ENCODE measurements around the gene LYSMD4.

The LYSMD4 gene

DNA sequence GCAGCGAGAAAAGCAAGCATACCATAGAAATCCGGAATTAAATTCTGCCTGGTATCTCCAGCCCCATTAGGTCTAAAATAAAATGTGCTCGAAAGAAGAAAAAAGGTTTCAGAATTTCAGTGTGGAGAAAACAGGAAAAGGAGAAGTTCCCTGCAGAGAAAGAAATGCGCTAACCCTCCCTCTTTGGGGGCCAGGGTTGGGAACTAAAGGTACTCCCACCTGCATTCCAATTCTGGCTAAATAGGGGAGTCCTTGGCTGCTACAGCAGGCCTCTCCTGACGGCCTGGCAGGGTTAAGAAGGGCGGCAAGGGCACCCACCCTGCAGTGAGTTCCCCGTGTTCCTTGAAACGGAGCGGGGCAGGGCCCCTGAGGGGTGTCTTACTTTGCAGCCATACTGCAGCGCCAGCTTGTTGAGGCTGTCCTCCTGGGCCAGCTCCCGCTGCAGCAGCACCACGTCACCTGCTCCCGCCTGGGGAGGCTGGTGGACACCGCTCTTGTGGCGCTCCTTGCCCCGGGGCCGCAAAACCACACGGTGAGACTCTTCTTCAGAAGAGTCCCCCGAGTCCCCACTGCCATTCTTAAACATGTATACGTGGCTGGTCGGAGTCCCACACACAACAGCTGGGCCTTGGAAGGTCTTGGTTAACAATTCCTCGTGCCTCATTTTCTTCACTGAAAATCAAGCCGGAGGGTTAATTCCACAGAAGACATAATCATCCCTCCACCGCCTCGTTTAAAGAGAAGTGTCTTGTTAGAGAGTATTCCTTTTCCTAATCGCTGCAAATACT lies 1.7 kb downstream of the LYSMD4 start:
- DNase-seq (ENCODE audit: low spot score): no peak
- TF ChIP-seq, protein P1, sequence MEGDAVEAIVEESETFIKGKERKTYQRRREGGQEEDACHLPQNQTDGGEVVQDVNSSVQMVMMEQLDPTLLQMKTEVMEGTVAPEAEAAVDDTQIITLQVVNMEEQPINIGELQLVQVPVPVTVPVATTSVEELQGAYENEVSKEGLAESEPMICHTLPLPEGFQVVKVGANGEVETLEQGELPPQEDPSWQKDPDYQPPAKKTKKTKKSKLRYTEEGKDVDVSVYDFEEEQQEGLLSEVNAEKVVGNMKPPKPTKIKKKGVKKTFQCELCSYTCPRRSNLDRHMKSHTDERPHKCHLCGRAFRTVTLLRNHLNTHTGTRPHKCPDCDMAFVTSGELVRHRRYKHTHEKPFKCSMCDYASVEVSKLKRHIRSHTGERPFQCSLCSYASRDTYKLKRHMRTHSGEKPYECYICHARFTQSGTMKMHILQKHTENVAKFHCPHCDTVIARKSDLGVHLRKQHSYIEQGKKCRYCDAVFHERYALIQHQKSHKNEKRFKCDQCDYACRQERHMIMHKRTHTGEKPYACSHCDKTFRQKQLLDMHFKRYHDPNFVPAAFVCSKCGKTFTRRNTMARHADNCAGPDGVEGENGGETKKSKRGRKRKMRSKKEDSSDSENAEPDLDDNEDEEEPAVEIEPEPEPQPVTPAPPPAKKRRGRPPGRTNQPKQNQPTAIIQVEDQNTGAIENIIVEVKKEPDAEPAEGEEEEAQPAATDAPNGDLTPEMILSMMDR (IDR thresholded peaks at IDR 0.05; ENCODE audit: extremely low read depth, insufficient read depth, missing control alignments): no peak
- in situ Hi-C loops (cut with MboI; ENCODE audit: low pct_unique_long_range_greater_than_20kb, low sequenced_read_pairs, unreplicated experiment): no loop called here

DNA sequence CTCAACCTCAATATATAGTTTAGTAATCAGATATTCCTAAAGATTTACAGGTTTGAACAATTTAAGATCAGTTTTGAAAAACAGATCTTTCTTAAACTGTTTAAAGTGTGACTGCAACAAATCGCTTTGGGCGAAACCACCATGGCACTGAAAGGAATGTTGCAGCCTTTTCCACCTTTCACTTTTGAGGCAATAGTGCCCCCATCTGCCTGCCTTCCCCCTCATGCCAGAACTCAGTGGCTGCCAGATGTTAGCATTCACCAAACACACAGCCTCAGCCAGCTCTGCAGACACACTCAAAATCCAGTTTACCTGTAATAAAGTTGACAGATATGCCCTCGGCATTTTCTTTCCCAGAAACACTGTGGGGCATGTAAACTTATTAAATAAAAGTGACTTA lies 3.3 kb downstream of the LYSMD4 start:
- TF ChIP-seq, protein P1 (IDR thresholded peaks at IDR 0.05; ENCODE audit: extremely low read depth, insufficient read depth, missing control alignments): peak; percentile 58
- no peak for DNase-seq (ENCODE audit: low spot score)
- in situ Hi-C loops (cut with MboI; ENCODE audit: low pct_unique_long_range_greater_than_20kb, low sequenced_read_pairs, unreplicated experiment): no loop called here

DNA sequence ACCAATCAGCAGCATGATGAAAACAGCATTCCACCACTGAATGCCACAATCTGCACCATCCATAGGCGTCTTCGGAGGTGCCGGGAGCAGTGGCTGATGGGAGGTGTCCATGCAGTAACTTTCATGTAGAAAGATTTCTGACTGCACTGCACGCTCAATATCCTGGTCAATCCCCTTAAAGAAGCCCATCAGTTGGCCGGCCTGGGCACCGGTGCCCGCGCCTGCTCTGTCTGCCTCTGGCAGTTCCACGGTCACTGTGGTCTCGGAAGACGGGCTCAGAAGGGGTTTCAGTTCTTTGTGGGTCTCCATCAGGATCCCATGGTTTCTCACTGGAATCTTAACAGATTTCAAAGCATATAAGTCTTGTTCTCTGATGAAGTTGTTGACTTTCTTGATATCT lies 3.9 kb downstream of the LYSMD4 start:
- TF ChIP-seq, protein P1 (IDR thresholded peaks at IDR 0.05; ENCODE audit: extremely low read depth, insufficient read depth, missing control alignments): no peak
- in situ Hi-C loops (cut with MboI; ENCODE audit: low pct_unique_long_range_greater_than_20kb, low sequenced_read_pairs, unreplicated experiment): no loop called here
- no peak for DNase-seq (ENCODE audit: low spot score)

DNA sequence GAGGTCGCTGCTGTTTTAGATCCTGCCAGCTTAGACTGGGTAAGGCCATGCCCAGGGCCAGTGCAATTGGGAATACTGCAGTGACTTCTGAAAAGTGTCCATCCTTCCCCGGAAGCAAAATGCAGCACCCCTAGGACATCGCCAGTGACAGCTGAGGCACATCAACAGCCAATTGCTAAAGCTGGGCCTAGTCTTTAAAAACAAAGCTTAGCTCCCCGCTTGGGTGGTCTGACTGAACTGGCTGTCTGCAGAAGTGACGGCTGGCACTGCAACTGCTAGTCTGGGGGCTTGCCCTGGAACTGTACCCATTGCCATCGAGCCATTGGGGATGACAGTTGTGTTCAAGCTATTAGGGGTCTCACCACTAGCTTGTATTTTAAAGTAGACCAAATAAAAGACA lies 4.3 kb downstream of the LYSMD4 start:
- TF ChIP-seq, protein P1 (IDR thresholded peaks at IDR 0.05; ENCODE audit: extremely low read depth, insufficient read depth, missing control alignments): no peak
- no peak for DNase-seq (ENCODE audit: low spot score)
- in situ Hi-C loops (cut with MboI; ENCODE audit: low pct_unique_long_range_greater_than_20kb, low sequenced_read_pairs, unreplicated experiment): no loop called here

DNA sequence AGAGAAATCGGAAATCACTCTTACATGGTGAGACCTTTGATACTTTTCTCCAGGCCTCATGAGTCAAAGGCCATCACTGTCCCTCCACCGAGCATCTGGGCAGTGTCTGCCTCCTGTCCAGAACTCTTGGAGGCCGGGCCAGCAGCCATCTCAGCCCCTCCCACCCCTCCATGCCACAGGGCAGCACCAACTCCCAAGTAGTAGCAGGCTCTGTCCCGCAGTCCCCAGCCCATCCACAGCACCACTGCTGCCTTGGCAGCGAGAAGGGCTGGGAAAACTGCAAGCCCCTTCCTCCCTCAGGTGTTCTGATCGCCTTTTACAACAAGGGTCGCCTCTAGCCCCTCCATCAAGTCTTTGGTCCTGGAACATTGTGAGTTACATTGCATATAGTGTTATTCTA lies 5.5 kb downstream of the LYSMD4 start:
- TF ChIP-seq, protein P1 (IDR thresholded peaks at IDR 0.05; ENCODE audit: extremely low read depth, insufficient read depth, missing control alignments): no peak
- in situ Hi-C loops (cut with MboI; ENCODE audit: low pct_unique_long_range_greater_than_20kb, low sequenced_read_pairs, unreplicated experiment): no loop called here
- DNase-seq (ENCODE audit: low spot score): no peak

DNA sequence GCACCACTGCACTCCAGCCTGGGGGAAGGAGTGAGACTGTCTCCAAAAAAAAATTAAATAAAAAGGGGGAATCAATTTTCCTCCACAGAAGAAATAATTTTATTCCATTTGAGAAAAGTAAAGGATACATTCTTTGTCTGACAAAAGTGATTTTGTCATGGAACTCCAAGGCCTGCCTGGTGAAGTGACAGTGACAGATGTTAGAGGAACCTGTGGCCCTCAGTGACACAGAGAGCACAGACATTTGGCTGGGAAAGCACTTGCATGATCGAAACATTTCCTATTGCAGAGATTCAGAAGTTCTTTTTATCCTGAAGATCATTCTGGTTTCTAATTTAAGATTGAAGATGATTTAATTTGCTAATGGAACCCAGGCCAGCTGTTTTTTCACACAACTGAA lies 5.9 kb downstream of the LYSMD4 start:
- in situ Hi-C loops (cut with MboI; ENCODE audit: low pct_unique_long_range_greater_than_20kb, low sequenced_read_pairs, unreplicated experiment): no loop called here
- no peak for DNase-seq (ENCODE audit: low spot score)
- TF ChIP-seq, protein P1 (IDR thresholded peaks at IDR 0.05; ENCODE audit: extremely low read depth, insufficient read depth, missing control alignments): no peak
